ENCODE data around the gene SLC24A4. TPM values are rescaled to one million over a fixed set of nuclear protein-coding genes. Genes with fewer than 3 reads are reported as not detected.

Gene SLC24A4
- total and polyA plus RNA-seq, 2 of the 4 experiments (the other 2 are of a cell fraction) = not detected

DNA sequence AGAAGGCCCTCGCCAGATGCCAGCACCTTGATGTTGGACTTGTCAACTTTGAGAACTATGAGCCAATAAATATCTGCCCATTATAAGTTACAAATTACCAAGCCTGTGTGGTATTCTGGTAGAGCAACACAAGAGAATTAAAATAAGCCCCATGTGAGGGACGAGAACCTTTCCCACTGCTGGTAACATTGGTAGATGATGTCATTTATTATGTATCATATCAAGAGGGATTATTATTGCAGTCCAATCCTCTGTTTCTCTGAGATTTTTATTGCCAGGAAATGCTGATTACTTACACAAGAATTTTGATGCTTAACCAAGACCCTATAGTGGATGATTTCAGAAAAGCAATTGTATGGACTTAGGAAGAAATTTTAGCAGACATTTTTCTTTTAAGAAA lies 40.3 kb upstream of the SLC24A4 start:
- no TSS peak for BruUV-seq (replicated peaks)
- dilution Hi-C loops (cut with HindIII; ENCODE audit: low sequenced_read_pairs, unreplicated experiment) = no loop called here

More for the DNA sequence above, 40.3 kb upstream of the SLC24A4 start:
- no peaks in the 10 kb centered on the region for H3K36me3 ChIP-seq (ENCODE audit: control insufficient read depth, insufficient read depth, low read length)
- H4K20me1 ChIP-seq (ENCODE audit: insufficient read depth, low read length) = no peaks in the 10 kb centered on the region
- H4K91ac ChIP-seq (ENCODE audit: insufficient read depth, low read depth, low read length) = no peak overlapping the region
- H3K9me1 ChIP-seq (ENCODE audit: insufficient read depth, low read length) = no peaks in the 10 kb centered on the region
- no CpG with 5 or more reads among the region's 2 CpGs for WGBS, 2 experiments (ENCODE audit: extremely low coverage in 2 of 2, insufficient read length in 1 of 2)
- no peak overlapping the region for H2AK5ac ChIP-seq (ENCODE audit: low read depth, low read length)
- no peak overlapping the region for H2BK15ac ChIP-seq (ENCODE audit: low read depth, low read length)
- DNase-seq (no peak), ATAC-seq (ENCODE audit: low read depth) (no peak)
- H3K4me1 ChIP-seq (ENCODE audit: control insufficient read depth, insufficient read depth, low read length) = no peaks in the 10 kb centered on the region
- in situ Hi-C loops (cut with MboI; ENCODE audit: low sequenced_read_pairs) = no loop called here
- no peak overlapping the region for H3K23ac ChIP-seq (ENCODE audit: low read depth, low read length)
- no peak overlapping the region for H4K8ac ChIP-seq (ENCODE audit: low read depth in 2 of 2, low read length in 2 of 2)
- intact Hi-C loops (cut with micrococcal nuclease) = no loop called here
- no peak overlapping the region for H3K4me2 ChIP-seq (ENCODE audit: low read depth, low read length)
- no peak overlapping the region for H3K14ac ChIP-seq (replicated peaks; ENCODE audit: low read depth, low read length)
- ChIA-PET POLR2A (ENCODE audit: unreplicated experiment) (no interaction called here), CTCF (no interaction called here)
- H3K56ac ChIP-seq (ENCODE audit: extremely low read depth, insufficient read depth, low read length) = no peak overlapping the region
- no peak overlapping the region for H4K5ac ChIP-seq (ENCODE audit: low read depth, low read length)
- H3K9ac ChIP-seq (ENCODE audit: low read depth, low read length) = no peak overlapping the region
- no peak overlapping the region for H2BK5ac ChIP-seq (ENCODE audit: low read depth, low read length, poor library complexity, severe bottlenecking)
- H2AFZ ChIP-seq (replicated peaks; ENCODE audit: low read length, poor library complexity) = no peak overlapping the region
- no peak overlapping the region for H3K18ac ChIP-seq (ENCODE audit: low read depth, low read length)
- no peak overlapping the region for H3K27ac ChIP-seq (ENCODE audit: insufficient read depth, low read length)
- no peak overlapping the region for H2BK20ac ChIP-seq (ENCODE audit: low read depth, low read length)
- H3K9me3 ChIP-seq (ENCODE audit: control insufficient read depth, insufficient read depth, low read length) = no peaks in the 10 kb centered on the region
- H3K79me1 ChIP-seq (ENCODE audit: low read depth in 1 of 2, low read length in 2 of 2) = no peaks in the 10 kb centered on the region
- TF ChIP-seq RFX5 (IDR thresholded peaks at IDR 0.05; ENCODE audit: low read depth, low read length) (no peak), CHD1 (IDR thresholded peaks at IDR 0.05; ENCODE audit: low read depth, low read length) (no peak), CEBPB (IDR thresholded peaks at IDR 0.05; ENCODE audit: low read depth, low read length) (no peak), BHLHE40 (IDR thresholded peaks at IDR 0.05; ENCODE audit: low read depth, low read length) (no peak), POLR2A (IDR thresholded peaks at IDR 0.05; ENCODE audit: low read depth, low read length) (no peak), CTCF (conservative IDR thresholded peaks at IDR 0.05; ENCODE audit: low read depth, low read length) (no peak), SMC3 (IDR thresholded peaks at IDR 0.05; ENCODE audit: low read depth, low read length) (no peak), MXI1 (IDR thresholded peaks at IDR 0.05; ENCODE audit: borderline replicate concordance, low read depth, low read length) (no peak), RCOR1 (IDR thresholded peaks at IDR 0.05; ENCODE audit: insufficient replicate concordance, low read length) (no peak), FOS (IDR thresholded peaks at IDR 0.05; ENCODE audit: low read depth, low read length) (no peak), NFE2L2 (IDR thresholded peaks at IDR 0.05; ENCODE audit: low read depth, low read length) (no peak), USF2 (IDR thresholded peaks at IDR 0.05; ENCODE audit: low read depth, low read length) (no peak), MAFK (IDR thresholded peaks at IDR 0.05; ENCODE audit: low read depth, low read length) (no peak)
- no peak overlapping the region for H2AK9ac ChIP-seq (replicated peaks; ENCODE audit: low read depth, low read length, poor library complexity)
- H3K27me3 ChIP-seq (ENCODE audit: control insufficient read depth, insufficient read depth, low read length) = no peaks in the 10 kb centered on the region; the same call in 1 of the 2 replicates
- no peak overlapping the region for H3K4me3 ChIP-seq (ENCODE audit: insufficient read depth, low read depth, low read length)
- H3K4ac ChIP-seq (ENCODE audit: low read depth, low read length) = no peak overlapping the region
- H2BK120ac ChIP-seq (ENCODE audit: low read depth, low read length) = no peak overlapping the region

Measured in IMR-90 (cell line).